GM12878 (cell line): ENCODE data around the gene PRKAB2.

Experiments used
- CTCF ChIP-seq, 3 experiments: IDR thresholded peaks in 2 of 3; conservative IDR thresholded peaks in 1 of 3; 2 replicates each; pipeline ENCODE4 v1.5.1; 2011; ENCODE audit warnings: low read depth in 3 of 3, low read length in 3 of 3, mild to moderate bottlenecking in 3 of 3, control low read depth in 2 of 3, moderate library complexity in 2 of 3, inconsistent platforms in 1 of 3, mixed read lengths in 1 of 3; ENCODE audit not compliant: control insufficient read depth in 2 of 3, insufficient read depth in 1 of 3; ENCODE audit errors: extremely low read depth in 1 of 3
- KAT2A ChIP-seq: conservative IDR thresholded peaks from 2 replicates; pipeline ENCODE4 v1.6.1; 2011; ENCODE audit warnings: low read depth, low read length; ENCODE audit not compliant: control insufficient read depth
- POLR2A ChIP-seq: IDR thresholded peaks from 2 replicates; pipeline ENCODE4 v1.6.1; 2011; ENCODE audit warnings: low read depth, mild to moderate bottlenecking, low read length
- RCOR1 ChIP-seq: conservative IDR thresholded peaks from 2 replicates; pipeline ENCODE4 v1.6.1; 2012; ENCODE audit warnings: low read depth, low read length, improper control_type of control experiment
- ZNF24 ChIP-seq: fragments of 450-650 bp; IDR thresholded peaks from 2 replicates; pipeline ENCODE4 v1.6.1; 2017; ENCODE audit warnings: antibody characterized with exemption, mild to moderate bottlenecking

GRCh38 chr1:147142886-147143285, 29.4 kb downstream of the PRKAB2 start:
- TF ChIP-seq POLR2A = no peak
- TF ChIP-seq KAT2A = no peak
- TF ChIP-seq RCOR1 = no peak
- TF ChIP-seq CTCF (IDR thresholded peaks at IDR 0.05 in 2 of 3, conservative IDR thresholded peaks at IDR 0.05 in 1 of 3; ENCODE audit: control insufficient read depth in 2 of 3, extremely low read depth in 1 of 3, insufficient read depth in 1 of 3, low read depth in 3 of 3, low read length in 3 of 3) = no peak
- no peak for TF ChIP-seq ZNF24
